Ammon's horn (tissue), 1 donor: ENCODE data around the gene ZNF69.
"Not testable (repeated sequence)": the region's sequence is repeated elsewhere in the genome, so short reads cannot be mapped to it uniquely, and the experiment has no call there.

ENCODE experiments used
- DNase-seq: peaks from one replicate; pipeline ENCODE4 v3.0.0-alpha.2; 2016; ENCODE audit warnings: low spot score

The ZNF69 gene

DNA sequence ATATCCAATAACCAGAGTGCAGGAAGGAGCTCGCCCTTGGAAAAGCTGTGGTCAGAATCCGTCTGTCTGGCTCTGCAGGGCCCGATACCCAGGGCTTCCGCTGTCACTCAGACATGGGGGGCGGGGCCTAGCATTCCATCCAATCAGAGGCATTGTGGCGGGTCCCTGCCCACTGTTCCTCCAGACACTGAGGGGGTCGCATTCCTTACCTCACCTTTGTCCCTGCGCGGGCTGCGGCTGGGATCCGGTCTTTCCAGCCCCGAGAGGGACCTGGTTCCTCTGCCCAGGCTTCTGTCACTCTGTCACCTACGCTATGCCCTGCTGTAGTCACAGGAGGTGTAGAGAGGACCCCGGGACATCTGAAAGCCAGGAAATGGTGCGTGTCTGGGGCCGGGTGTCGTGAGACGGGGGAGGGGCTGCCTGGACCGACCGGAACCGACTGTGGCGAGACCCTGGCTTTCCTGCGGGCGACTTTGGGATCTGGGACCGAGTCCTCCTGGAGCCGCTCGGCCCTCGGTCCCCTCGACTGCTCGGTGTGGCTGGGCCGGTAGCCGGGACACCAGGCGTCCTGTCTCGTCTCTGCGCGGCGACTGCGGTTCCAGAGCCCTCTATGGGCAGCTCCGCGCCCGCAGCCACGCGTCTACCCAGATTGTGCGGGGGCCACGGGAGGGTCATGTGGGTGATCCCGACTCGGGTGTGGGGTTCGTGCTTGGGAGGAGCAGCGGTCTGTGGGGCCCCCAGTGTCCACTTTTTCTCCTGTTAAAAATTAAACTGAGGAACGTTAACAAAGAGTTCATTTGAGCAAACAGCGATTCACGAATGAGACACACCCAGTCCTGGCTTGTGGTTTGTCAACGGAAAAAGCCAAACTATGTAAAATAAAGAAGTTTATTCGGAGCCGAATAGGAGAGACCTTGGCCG is at the start of gene ZNF69:
ZNF69 (plus strand) TSS at position 172 of the 921 bp plus-strand sequence; CDS start at position 314, 142 bp downstream.
- peak; percentile 90 for DNase-seq

DNA sequence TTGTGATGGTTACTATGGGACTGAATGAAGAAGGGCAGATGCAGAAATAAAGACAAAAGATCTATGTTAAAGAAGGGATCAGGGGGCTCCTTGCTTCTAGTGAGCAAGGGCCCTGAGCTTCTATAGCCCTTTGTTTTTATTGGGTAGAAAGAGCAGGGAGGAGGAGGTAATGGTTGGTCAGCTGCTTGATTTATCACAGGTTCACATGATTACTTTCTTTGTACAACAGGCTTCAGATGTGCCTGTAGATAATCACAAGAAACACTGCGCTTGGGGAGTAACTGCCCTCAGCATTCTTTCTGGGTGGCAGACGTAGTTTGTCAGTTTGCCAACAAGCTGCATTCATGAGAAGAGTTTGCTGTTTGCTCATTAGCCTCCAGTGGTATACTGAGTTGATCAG is 43.9 kb upstream of the ZNF69 start:
- no peak for DNase-seq

DNA sequence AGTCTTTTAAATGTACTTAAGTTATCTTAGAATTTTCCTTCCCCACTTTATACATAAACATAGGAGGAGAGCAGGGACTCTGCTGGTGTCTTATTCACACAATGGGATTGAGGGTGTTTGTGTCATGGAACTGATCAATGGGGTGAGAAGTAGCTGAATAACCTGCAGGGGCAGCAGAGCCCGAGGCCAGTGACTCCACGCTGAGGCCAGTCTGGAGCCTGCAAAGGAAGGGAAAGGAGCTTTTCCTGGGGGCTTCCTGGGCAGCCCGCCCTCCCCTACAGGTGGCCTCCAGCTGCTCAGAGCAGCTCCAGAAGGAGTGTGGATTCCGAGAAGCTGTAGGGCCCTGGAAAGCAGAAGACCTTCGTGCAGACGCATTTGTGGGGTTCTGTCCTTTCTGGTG is 40.0 kb upstream of the ZNF69 start:
- DNase-seq: not testable (repeated sequence)

DNA sequence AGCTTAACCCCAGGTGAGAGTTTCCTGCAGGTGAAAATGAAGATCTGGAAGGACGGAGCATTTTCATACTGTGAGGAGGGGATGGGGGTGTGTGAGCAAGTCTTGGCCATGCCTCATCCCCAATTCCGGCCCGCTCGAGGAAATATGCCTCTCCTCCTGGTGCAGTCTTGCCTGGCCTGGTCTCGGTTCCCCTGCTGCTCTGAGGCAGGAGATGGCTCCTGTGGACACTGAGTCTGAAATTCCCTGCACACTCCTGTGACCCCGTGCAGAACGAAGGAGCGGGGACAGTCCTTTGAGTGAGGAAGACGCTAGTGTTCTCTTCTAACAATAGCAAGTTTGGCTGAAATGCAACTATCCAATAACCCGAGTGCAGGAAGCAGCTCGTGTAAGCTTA is 39.4 kb upstream of the ZNF69 start:
- DNase-seq: no peak

DNA sequence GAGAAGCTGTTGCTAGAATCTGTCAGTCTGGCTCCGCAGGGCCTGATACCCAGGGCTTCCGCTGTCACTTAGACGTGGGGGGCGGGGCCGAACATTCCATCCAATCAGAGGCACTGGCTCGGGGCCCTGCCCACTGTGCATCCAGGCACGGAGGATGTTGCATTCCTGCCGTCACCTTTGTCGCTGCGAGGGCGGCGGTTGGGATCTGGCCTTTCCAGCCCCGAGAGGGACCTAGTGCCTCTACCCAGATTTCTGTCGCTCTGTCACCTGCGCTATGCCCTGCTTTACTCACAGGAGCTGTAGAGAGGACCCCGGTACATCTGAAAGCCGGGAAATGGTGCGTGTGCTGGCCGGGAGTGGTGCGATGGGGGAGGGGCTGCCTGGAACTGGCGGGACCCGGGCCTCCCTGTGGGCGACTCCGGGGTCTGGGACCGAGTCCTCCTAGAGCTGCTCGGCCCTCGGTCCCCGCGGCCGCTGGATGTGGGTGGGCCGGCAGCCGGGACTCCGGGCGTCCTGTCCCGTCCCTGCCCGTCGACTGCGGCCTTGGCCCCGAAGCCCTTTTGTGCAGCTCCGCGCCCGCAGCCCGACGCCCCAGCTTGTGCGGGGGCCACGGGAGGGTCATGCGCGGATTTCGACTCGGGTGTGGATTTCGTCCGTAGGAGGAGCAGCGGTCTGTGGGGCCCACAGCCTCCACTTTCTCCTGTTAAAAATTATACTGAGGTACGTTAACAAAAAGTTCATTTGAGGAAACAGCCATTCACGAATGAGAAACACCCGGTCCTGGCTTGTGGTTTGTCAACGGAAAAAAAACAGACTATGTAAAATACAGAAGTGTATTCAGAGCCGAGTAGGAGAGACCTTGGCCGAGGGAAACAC is 38.8 kb upstream of the ZNF69 start, which contains the start of gene ZNF439:
ZNF439 (plus strand) TSS at position 133 of the 876 bp plus-strand sequence; CDS start at position 275, 142 bp downstream.
- DNase-seq: peak; percentile 97

DNA sequence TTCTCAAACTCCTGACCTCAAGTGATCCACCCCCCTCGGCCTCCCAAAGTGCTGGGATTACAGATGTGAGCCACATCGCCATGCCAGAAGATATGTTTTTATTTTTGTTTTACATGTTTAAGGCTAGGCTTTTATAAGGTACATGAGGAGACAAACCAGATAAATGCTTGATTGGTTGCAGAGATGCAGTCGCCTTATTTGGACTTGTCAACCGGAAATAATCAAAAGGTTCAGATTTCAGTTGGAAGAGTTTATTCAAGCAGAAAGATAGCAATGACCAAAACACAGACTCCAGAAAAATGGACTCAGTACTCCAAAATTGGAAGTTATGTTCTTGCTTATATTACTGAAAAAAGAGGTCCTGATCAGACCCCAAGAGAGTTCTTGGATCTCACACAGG is 37.3 kb upstream of the ZNF69 start:
- DNase-seq: not testable (repeated sequence)

DNA sequence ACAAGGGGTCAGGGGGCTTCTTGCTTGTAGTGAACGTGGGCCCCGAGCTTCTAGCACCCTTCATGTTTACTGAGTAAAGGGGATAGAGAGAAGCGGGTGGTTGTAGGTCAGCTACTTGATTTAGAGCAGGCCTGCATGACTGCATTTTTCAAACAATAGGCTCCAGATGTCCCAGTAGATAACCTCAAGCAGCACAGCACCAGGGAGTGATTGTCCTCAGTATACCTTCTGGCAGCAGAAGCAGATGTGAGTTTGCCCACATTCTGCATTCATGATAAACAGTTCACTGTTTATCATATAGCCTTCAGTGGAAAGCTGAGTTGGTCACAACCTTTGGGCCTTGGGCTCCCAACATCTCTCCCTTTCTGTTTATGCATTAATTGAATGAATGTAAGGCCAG is 34.2 kb upstream of the ZNF69 start:
- DNase-seq: no peak

DNA sequence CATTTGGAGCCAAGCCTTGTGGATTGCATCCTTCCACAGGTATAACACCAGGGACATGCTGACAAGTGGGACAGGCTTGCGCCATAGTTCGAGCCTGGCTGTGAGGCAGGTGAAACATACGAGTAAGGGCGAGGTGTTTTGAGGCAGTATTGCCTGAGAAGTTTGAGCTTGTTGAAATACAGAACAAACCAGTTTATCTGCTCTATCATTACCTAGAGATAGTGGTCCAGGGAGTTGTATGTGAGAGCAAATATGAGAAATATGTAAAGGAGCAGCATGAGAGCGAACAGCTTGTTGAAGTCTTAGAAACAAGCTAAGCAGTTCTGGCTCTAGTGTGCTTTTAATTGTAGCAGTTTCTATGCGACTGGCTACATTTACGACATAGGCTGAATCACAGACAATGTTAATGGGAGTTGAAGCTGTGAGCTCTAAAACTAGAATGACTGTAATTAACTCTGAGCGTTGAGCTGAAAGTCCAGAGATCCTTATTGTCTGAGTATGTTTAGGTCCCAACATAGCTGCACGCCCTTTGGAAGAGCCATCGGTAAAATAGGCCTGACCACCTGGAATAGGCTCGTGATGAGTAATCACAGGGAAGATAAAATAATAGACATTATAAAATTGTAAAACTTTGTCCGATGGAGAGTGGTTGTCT is 30.9 kb upstream of the ZNF69 start:
- peak; percentile 7 for DNase-seq

DNA sequence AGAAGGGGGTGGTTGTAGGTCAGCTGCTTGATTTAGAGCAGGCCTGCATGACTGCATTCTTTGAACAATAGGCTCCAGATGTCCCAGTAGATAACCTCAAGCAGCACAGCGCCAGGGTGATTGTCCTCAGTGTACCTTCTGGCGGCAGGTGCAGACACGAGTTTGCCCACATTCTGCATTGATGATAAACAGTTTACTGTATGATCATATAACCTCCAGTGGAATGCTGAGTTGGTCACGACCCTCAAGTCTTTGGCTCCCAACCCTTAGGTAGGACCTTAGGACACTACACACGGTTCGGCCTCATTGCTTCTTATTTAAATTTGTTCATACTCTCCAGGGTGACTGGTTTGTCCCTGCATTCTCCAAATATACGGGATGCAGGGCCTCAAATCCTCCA is 26.9 kb upstream of the ZNF69 start:
- DNase-seq: no peak

DNA sequence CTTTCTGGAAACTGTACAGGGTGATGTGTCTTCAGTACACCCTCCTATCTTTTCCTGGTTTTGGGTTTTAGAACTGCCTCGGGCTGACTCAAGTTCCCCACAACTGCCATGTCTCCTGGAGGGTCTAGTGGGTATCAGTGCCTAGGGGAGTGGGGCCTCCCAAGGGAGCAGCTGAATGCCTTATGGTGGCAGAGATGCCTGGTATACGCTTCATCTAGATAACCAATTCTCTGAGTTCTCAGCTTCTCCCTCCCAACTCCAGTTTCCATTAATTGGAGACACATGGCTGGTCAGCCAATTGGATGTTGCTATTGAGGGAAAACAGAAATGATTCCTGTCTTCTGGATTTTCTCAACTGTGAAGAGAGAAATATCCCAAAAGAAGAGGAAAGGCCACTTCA is 26.3 kb upstream of the ZNF69 start:
- DNase-seq: no peak

DNA sequence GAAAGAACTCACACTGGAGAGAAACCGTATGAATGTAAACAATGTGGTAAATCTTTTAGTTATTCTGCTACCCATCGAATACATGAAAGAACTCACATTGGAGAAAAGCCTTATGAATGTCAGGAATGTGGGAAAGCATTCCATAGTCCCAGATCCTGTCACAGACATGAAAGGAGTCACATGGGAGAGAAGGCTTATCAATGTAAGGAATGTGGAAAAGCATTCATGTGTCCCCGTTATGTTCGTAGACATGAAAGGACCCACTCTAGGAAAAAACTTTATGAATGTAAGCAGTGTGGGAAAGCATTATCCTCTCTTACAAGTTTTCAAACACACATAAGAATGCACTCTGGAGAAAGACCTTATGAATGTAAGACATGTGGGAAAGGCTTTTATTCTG is 19.8 kb upstream of the ZNF69 start:
- DNase-seq: not testable (repeated sequence)

DNA sequence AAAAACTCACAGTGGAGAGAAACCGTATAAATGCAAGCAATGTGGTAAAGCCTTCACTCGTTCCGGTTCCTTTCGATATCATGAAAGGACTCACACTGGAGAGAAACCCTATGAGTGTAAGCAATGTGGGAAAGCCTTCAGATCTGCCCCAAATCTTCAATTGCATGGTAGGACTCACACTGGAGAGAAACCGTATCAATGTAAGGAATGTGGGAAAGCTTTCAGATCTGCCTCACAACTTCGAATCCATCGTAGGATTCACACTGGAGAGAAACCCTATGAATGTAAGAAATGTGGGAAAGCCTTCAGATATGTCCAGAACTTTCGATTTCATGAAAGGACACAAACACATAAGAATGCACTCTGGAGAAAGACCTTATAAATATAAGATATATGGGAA is 19.4 kb upstream of the ZNF69 start:
- no peak for DNase-seq

DNA sequence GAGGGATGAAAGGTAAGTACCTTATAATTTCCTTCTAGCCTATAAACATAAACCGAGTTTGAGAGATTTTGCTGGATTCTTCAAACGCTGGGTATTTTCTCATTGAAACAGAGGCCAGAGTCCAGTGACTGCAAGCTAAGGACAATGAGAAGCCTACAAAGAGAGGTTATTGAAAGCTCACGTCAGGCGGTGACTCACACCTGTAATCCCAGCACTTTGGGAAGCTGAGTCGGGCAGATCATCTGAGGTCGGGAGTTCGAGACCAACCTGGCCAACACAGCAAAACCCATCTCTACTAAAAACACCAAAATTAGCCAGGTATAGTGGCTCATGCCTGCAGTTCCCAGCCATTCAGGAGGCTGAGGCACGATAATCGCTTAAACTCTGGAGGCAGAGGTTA is 15.0 kb upstream of the ZNF69 start:
- DNase-seq: no peak

DNA sequence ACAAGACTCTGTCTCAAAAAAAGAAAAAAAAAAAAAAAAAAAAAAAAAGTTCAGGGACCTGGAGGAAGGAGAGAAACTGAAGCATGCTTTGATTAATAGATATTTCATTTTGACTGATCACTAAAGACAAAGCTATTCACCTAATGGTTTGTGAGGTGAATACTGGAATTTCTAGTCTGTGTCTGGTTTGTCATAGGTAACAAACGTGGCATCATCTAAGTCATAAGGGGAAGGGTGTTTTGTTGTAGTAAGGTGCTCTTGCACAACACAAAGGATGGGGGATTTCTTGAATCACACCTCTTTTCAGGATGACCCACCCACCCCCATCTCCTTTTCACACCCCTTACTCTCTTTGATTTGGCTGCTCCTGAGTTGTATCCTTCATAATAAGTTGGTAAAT is 13.8 kb upstream of the ZNF69 start:
- no peak for DNase-seq

DNA sequence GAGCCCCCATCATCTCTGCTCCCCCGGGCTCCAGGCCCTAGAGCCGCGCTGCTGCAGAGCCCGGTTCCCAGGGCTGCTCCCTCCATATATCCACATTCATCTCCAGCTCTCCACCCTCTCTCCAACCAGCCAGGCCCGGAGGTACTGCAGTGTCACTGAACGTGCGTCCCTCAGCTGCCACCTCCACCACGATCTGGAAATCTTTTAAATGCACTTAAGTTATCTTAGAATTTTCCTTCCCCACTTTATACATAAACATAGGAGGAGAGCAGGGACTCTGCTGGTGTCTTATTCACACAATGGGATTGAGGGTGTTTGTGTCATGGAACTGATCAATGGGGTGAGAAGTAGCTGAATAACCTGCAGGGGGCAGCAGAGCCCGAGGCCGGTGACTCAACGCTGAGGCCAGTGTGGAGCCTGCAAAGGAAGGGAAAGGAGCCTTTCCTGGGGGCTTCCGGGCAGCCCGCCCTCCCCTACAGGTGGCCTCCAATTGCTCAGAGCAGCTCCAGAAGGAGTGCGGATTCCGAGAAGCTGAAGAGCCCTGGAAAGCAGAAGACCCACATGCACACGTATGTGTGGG is 7.8 kb upstream of the ZNF69 start:
- DNase-seq: not testable (repeated sequence)

DNA sequence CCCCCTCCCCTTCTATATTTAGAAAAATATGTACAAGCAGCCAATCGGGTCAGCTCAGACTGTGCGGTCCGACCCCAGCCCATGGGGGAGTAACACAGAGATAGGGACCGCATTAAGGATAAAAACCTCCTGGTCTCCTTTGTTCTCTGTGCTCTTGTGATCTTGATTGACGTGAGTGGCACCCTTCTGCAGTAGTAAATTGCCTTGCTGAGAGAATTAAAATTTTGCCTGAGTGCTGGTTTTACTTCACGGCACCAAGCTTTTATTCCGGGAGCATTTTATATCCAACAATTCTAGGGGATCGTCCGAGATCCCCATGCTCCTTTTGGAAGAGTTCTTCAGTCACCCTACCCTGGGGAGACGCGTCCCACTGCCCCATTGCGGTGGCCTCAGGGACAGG is 7.0 kb upstream of the ZNF69 start:
- DNase-seq: no peak

DNA sequence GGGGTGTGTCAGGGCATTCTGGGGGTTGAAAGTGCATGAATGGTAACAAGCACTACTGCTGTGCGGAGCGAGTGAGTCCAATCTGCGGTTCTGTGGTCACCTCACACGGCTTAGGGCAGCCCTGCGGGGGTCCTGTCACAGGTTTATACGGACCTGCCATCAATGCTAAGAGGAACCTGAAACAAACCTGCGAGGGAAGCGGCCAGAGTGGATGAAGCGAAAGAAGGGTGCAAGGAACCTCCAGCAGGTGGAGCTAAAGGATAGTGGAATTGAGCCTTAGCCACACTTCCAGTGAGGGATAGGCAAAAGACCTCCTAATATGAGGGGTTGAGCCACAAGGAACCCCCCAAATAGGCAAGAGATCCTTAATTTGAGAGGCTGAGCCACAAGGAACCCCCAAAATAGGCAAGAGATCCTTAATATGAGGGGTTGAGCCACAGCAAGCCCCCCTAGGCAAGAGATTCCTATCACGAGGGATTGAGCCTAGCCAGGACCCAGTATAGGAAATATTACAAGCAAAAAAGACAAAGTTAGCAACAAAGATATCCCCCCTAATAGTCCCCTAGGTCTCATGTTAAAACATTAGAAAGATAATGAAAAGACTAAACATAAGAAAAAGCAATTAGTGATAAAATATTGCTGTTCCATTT is 6.3 kb upstream of the ZNF69 start:
- DNase-seq: peak; percentile 75

DNA sequence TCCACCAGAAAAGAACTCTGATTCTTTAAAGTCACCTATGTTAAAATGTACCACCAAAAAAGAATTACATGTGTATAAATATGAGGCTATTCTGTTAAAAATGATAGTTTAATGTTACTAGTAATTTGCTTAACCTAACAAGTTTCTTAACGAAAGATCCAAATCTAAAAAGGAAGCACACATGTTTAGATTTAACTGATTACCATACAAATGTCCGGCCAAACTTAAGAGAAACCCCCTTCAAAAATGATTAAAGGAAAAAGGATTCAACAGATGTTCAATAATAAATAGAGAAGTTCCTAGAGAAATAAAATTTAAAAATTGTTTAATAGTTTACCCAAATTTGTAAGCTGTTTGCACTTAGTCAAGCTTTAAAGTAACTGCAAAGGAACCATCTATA is 5.0 kb upstream of the ZNF69 start:
- no peak for DNase-seq

DNA sequence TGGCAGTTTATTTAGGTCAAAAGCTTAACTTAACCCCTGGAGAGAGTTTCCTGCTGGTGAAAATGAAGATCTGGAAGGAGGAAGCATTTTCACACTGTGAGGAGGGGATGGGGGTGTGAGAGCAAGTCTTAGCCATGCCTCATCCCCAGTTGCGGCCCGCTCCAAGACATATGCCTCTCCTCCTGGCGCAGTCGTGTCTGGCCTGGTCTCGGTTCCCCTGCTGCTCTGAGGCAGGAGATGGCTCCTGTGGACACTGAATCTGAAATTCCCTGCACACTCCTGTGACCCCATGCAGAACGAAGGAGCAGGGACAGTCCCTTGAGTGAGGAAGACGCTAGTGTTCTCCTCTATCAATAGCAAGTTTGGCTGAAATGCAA is 360 bp upstream of the ZNF69 start:
- DNase-seq: no peak

DNA sequence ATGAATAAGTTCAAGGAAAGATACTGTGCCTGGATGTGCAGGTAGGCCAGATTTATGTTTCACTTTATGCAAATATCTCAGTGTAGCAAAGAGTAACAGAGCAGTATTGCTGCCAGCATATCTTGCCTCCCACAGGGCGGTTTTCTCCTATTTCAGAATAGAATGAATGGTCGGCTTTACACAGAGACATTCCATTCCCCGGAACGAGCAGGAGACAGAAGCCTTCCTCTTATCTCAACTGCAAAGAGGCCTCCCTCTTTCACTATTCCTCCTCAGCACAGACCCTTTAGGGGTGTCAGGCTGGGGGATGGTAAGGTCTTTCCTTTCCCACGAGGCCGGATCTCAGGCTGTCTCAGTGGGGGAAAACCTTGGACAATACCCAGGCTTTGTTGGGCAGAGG is 2.3 kb downstream of the ZNF69 start:
- DNase-seq: not testable (repeated sequence)

DNA sequence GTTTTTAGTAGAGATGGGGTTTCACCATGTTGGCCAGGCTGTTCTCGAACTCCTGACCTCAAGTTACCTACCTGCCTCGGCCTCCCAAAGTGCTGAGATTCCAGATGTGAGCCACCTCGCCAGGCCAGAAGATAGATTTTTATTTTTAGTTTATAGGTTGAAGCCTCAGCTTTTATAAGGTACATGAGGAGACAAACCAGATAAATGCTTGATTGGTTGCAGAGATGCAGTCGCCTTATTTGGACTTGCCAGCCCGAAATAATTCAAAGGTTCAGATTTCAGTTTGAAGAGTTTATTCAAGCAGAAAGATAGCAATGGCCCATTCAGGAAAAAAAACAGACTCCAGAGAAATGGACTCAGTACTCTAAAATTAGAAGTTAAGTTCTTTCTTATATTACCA is 3.1 kb downstream of the ZNF69 start:
- DNase-seq: no peak
